22Rv1 (cell line): ENCODE results near the gene KLHL34.

Experiments used
- H3K27ac ChIP-seq: fragments of 450-650 bp; 2 replicates; pipeline ENCODE4 v1.5.1; 2017
- CTCF ChIP-seq: fragments of 450-650 bp; IDR thresholded peaks from 2 replicates; pipeline ENCODE4 v1.5.1; 2017; ENCODE audit warnings: mild to moderate bottlenecking
- ZFX ChIP-seq: fragments of 450-650 bp; IDR thresholded peaks from 2 replicates; pipeline ENCODE4 v1.6.1; 2017; ENCODE audit warnings: antibody characterized with exemption, borderline replicate concordance

Gene KLHL34

DNA sequence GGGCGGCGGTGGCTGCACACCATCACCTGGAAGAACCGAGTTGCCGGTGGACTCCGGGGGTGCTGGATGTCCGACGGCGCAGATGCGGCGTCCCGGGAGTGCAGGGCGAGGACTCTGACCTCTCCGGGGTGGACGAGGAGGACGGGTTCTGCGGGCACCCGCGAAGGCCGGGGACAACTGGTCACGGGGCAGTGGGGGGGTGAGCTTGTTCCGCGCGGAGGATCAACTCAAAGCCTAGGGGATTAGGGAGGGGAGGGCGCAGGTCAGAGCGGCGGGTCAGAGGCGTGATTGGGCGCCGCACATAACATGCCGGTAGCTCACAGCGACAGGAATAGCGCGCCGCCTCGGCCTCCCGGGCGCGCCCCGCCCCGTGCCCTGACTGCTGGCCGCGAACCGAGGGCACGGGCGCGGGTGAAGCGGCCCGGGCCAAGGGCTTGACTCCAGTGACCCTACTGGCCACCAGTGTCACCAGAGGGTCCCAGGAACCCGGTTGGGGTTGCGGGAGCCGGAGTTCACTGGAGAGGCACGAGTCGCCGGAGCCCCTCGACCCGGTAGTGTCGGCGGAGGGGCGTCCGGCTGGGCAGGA lies at the start of gene KLHL34:
Gene KLHL34 (minus strand): TSS at position 179 of the 586 bp plus-strand sequence. CDS start 542 bp downstream, outside the sequence.
- no peak within 1 kb of the TSS for H3K27ac ChIP-seq
- no peak for TF ChIP-seq ZFX
- no peak for TF ChIP-seq CTCF

GRCh38 chrX:21705225-21705624 lies 47.1 kb upstream of the KLHL34 start:
- no peak overlapping the region for H3K27ac ChIP-seq
- TF ChIP-seq CTCF (no peak), ZFX (no peak)

GRCh38 chrX:21702725-21703124 lies 44.6 kb upstream of the KLHL34 start:
- TF ChIP-seq CTCF (no peak), ZFX (no peak)
- no peak overlapping the region for H3K27ac ChIP-seq

GRCh38 chrX:21700967-21701366 lies 42.8 kb upstream of the KLHL34 start:
- H3K27ac ChIP-seq, result no peak overlapping the region
- no peak for TF ChIP-seq ZFX
- TF ChIP-seq CTCF, result no peak

DNA sequence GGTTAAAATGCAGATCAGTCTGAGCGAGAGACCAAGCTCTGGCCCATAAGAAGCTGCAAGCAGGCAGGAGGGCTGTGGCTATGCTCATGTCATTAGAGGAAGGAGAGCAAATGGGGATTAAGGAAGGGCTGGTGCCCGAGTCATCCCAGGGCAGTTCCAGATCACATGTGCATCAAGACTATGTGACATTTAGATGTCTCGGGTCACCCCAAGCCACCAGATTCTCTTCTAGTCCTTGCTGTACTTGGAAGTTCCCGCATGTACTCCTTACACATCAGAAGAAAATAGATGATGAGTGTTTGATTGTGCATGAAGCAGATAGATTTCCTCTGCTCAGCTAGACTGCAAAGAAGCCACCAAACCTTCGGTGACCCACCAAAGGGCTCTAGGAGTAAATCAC lies 42.1 kb upstream of the KLHL34 start:
- TF ChIP-seq ZFX (no peak), CTCF (no peak)
- no peak overlapping the region for H3K27ac ChIP-seq

- TF ChIP-seq ZFX (no peak), CTCF (no peak)
- H3K27ac ChIP-seq, result no peak overlapping the region
Measured at GRCh38 chrX:21699136-21699535, 41.0 kb upstream of the KLHL34 start.

- no peak overlapping the region for H3K27ac ChIP-seq
- TF ChIP-seq CTCF (no peak), ZFX (no peak)
Measured at GRCh38 chrX:21698272-21698671, 40.1 kb upstream of the KLHL34 start.
